PC-9 (cell line): Measurements from ENCODE around the gene LRRC59.

Experiments used
- CTCF ChIP-seq: fragments of 200-600 bp; sonication (generic); conservative IDR thresholded peaks from 2 replicates; pipeline ENCODE4 v1.6.1; 2017; ENCODE audit warnings: mixed run types, antibody characterized with exemption, mild to moderate bottlenecking, moderate library complexity
- EZH2 ChIP-seq: fragments of 200-600 bp; sonication (generic); IDR thresholded peaks from 2 replicates; pipeline ENCODE4 v1.8.0; 2017; ENCODE audit warnings: antibody characterized with exemption, low read depth

- TF ChIP-seq CTCF, result no peak
- no peak for TF ChIP-seq EZH2
These were observed 7.8 kb downstream of the LRRC59 start for GRCh38 chr17:50389534-50389933.
